ENCODE data around the gene UGT1A5.

Gene UGT1A5

GRCh38 chr2:233811087-233811486 is 98.4 kb downstream of the UGT1A5 start:
- DNase-seq (ENCODE audit: low read depth) = no peak

GRCh38 chr2:233811732-233812131 is 99.0 kb downstream of the UGT1A5 start:
- DNase-seq (ENCODE audit: low read depth) = no peak

GRCh38 chr2:233813236-233814055 is 100.7 kb downstream of the UGT1A5 start:
- DNase-seq (ENCODE audit: low read depth) = no peak

- DNase-seq (ENCODE audit: low read depth) = no peak
Observed at GRCh38 chr2:233814056-233814835, 101.5 kb downstream of the UGT1A5 start.

GRCh38 chr2:233815861-233816260 is 103.2 kb downstream of the UGT1A5 start:
- no peak for DNase-seq (ENCODE audit: low read depth)

GRCh38 chr2:233816334-233816733 is 103.6 kb downstream of the UGT1A5 start:
- DNase-seq (ENCODE audit: low read depth) = no peak

GRCh38 chr2:233816771-233817170 is 104.1 kb downstream of the UGT1A5 start:
- no peak for DNase-seq (ENCODE audit: low read depth)

GRCh38 chr2:233817361-233817911 is 104.7 kb downstream of the UGT1A5 start:
- no peak for DNase-seq (ENCODE audit: low read depth)

GRCh38 chr2:233817995-233818638 is 105.4 kb downstream of the UGT1A5 start:
- DNase-seq (ENCODE audit: low read depth) = no peak

- DNase-seq (ENCODE audit: low read depth) = no peak
Observed at GRCh38 chr2:233818639-233819621, 106.2 kb downstream of the UGT1A5 start.

GRCh38 chr2:233819884-233820773 is 107.4 kb downstream of the UGT1A5 start:
- DNase-seq (ENCODE audit: low read depth) = no peak

- no peak for DNase-seq (ENCODE audit: low read depth)
Observed at GRCh38 chr2:233820774-233821105, 108.0 kb downstream of the UGT1A5 start.

- DNase-seq (ENCODE audit: low read depth) = no peak
Observed at GRCh38 chr2:233821196-233821595, 108.5 kb downstream of the UGT1A5 start.

- no peak for DNase-seq (ENCODE audit: low read depth)
Observed at GRCh38 chr2:233821709-233822100, 109.0 kb downstream of the UGT1A5 start.

- no peak for DNase-seq (ENCODE audit: low read depth)
Observed at GRCh38 chr2:233822101-233822771, 109.5 kb downstream of the UGT1A5 start.

Data from T-helper 22 cell (primary cell).